GM18526 (cell line): ENCODE results near the gene ELFN1.

Experiments used
- POLR2A ChIP-seq: IDR thresholded peaks from 3 replicates; pipeline ENCODE4 v1.6.1; 2011; ENCODE audit not compliant: insufficient read length; ENCODE audit errors: extremely low read depth

ELFN1 gene

DNA sequence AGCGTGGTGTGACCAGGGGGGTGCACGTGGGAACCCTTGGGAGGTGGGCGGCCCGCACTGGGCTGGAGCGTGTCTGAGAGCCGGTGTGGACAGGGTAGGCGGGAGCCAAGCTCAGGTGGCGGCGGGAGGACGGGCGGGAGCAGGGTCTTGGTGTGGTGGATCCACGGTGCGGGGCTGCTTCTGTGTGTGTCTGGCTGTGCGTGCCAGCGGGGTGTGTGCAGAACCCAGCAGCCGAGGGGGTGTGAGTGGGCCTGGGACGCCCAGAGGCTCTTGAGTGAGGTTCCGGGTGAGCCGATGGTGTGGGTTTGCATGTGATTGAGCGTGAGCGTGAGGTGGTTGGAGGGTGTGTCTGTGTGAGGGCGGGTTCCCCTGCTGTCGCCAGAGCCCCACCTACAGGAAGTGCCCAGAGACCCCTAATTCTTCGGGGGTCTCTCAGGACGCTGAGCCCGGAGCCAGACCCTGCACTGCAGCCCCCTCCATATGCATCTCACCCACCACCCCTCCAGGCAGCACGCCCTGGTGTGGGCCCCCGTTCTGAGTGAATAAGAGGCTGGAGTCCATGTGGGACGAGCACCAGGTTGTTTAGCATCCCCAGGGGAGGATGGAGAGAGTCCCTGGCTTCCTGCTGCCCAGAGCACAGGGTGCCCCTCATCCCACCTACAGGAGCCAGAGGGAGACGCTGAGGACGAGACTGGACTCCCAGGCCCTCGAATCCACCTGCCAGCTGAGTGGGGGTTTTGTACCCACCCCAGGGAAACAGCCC, 78.2 kb downstream of the ELFN1 start:
- TF ChIP-seq POLR2A: no peak

DNA sequence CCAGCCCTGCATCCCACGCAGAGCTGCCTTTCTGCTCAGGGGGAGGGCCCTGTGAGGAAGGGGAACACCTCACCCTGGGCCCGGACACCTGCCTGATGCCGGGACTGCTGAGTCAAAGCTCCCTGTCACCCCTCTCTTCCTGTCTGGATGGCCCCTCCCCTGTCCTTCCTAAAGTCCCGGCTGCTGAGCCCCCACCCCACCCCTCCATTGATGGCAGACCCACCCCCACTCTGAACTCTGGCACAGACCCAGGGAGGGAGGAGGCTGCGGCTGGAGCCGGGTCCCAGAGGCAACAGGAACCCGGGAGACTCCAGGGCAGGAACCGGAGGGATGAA, 78.7 kb downstream of the ELFN1 start:
- TF ChIP-seq POLR2A: no peak

DNA sequence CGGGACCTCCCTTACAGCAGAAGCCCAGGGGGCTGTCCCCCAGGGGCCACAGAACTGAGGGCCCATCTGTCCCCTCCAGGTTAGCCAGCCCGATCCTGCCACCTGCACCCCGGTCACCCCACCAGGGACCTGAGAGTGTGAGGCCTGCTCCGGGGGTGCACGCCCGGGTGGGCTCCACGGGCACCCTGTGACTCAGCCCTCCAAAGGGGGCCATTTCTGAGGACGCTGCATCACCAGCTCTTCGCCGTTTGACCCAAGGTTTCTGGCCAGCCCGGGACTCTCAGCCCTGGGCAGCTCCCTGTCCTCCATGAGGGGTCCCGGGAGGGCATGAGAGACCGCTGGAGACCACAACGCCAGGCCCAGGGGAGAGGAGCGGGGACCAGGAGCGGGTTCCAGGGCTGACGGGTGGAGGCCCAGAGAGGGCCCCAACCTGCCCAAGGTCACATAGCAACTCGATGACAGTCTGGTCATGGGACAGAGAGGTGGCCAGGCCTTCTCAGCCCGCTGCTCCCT, 79.3 kb downstream of the ELFN1 start:
- TF ChIP-seq POLR2A: no peak

DNA sequence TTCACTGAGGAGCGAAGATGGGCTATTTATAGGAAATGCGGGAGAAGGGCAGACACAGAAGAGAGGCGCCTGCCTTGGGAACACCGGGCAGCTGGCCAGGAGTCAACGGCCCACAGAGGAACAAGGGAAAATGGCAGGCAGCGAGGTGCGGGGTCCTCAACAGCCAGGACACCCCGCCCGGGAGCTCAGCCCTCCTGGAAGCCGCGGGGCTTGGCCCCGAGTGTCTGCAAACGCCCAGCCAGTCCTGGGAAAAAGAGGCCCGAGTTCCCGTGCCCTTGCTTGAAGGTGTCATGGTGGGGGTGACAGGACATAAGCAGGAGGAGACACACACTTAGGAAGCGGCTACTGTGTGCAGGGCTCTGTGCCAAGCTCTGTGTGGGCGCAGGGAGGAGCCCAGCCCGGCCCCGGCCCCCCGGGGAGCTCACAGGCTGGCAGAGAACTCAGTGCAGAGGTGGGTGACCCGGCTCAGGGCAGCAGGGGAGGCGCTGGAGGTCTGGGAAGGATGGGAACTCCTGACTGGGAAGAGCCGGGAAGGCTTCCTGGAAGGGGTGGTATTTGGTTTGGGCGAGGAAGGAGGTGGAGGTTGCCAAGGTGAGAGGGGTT, 79.9 kb downstream of the ELFN1 start:
- no peak for TF ChIP-seq POLR2A

DNA sequence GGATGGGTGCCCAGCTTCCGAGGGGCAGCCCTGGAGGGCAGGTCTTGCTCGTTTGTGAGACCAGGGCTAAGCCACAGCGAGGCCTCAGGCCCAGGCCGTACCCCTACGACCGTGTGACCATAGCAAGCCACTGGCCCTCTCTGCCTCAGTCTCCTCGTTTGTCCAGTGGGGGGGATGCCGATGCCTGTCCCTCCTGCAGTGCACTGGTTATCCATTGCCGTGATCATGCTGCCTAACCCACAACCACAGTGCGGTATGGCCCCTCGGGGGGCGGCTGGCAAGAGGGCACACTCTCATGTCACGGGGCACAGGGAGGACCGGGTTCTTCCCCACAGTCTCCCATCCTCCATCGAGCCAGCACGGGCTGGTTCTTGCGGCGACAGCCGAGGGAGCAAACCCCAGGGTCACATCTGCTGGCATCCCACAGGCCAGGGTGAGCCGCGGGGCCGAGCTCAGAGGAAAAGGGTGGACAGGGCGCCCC, 80.5 kb downstream of the ELFN1 start:
- no peak for TF ChIP-seq POLR2A

DNA sequence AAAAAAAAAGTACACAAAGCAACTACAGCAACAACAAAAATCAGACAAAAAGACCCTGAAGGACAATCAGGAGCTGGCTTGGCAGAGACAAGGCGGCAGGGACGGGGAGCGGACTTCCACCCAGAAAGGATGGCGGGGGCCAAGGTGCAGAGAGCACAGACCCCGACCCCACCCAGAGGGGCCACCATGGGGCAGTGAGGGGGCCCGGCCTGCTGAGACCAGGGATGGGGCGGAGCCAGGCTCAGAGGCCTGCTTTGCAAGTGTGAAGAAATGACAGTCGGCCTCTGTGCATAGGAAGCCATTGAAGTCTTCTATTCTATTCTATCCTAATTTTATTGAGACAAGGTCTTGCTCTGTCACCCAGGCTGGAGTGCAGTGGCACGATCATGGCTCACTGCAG, 82.0 kb downstream of the ELFN1 start:
- no peak for TF ChIP-seq POLR2A

DNA sequence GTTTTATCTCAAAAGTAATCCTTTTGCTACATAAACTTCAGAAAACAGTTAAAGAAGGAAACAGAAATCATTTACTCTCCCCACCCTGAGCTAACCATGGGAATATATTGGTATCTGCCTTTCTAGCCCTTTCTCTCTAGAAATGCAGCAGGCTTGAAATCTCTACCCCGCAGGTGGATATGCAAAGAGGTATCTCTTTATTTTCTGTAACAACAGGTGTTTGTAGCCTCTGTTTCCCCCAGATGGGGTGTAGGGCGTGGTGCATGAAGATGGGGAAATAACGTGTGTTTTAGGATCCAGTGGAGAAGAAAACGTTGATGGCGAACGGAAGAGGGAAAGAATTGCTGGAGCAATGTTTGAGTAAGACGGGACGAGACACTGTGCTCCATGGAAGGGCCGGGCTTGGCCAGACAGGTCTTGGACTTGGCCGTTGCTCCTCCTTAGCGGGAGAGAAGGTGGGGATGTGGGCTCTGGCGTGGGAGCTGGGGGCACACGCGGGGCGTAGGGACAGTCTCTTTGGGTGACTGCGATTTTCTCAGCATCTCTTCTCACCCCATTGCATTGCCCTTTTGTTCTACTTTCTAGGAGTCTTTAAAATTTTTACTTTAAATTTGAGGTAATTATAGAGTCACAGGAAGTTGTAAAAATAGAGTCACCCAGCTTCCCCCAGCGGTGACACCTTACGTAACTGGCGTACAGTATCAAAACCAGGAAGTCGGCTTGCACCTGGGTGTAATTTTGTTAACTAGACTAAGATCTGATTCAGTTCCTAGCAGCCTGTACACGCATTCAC, 82.9 kb downstream of the ELFN1 start:
- no peak for TF ChIP-seq POLR2A

DNA sequence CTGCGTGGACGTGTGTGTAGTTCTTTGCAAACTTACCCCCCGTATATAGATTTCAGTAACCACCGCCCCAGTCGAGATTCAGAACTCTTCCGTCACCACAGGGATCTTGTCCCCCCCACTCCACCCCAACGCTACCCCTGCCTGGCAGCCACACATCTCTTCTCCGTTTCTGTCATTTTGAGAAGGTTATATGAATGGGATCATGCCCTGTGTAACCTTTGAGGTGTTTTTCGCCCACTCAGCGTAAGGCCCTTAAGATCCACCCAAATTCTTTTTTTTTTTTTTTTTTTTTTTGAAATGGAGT, 83.4 kb downstream of the ELFN1 start:
- TF ChIP-seq POLR2A: no peak

DNA sequence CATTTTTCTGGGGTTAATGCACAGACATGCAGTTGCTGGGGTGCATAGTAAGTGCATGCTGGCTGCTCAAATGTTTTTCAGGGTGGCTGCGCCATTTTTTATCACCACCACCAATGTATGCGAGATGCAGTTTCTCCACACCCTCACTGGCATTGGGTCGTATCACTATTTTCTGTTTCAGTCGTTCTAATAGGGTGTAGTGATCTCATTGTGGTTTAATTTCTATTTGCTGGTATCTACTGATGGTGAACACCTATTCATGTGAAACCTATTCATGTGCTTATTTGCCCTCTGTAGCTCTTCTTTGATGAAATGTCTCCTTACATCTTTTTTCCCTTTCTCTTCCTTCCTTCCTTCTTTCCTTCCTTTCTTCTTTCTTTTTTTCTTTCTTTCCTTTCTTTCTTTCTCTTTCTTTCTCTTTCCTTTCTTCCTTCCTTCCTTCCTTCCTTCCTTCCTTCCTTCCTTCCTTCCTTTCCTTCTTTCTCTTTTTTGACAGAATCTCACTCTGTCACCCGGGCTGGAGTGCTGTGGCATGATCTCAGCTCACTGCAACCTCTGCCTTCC, 84.3 kb downstream of the ELFN1 start:
- TF ChIP-seq POLR2A: no peak

DNA sequence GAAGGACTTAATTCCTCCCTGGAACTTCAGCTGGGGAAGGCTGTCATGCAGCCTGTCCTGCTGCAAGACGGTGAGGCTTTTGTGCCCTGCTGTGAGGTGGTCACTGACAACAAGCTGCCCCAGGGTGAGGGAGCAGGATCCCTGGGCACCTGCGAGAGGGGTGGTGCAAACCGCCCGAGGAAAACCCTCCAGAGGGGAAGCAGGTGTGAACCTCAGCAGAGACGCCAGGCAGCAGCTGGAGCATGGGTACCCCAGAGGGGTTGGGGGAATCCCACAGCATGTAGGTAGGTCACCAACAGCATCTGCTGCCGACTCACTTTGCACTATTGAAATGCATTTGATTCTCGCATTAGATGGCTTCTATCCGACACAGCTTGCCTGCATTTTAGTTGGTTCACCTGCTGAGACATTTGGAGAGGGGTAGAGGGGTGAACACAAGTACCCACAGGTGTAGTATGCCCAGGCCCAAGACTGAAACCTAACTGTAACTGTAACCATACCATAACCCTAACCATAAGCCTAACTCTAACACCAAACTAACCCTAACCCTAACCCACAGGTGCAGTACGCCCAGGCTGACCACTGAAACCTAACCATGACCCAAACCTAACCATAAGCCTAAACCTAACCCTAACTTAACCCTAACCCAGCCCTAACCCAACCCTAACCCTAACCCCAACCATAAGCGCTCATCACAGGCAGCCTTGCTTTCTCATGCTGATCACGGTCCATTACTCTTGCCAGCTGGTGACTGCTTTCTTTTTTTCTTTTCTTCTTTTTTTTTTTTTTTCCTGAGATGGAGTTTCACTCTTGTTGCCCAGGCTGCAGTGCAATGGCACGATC, 85.9 kb downstream of the ELFN1 start:
- no peak for TF ChIP-seq POLR2A

DNA sequence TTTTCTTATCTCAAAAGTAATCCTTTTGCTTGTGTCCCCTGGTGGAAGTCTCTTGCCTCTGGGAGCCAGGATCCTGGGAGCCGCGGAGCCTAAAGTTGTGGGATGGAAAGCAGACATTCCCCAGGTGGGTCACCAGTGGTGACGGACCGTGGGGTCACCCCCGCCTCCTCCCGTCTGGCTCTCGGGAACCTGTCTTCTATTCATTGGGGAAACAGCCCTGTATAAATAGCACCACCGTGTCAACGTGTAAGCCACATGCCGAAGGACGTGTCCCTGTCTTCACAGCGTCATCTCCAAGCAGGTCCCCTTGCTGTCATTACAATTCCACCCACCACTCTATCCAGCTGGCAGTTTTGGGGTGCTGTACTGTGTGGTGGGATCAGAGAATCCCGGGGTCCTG, 87.5 kb downstream of the ELFN1 start:
- no peak for TF ChIP-seq POLR2A

DNA sequence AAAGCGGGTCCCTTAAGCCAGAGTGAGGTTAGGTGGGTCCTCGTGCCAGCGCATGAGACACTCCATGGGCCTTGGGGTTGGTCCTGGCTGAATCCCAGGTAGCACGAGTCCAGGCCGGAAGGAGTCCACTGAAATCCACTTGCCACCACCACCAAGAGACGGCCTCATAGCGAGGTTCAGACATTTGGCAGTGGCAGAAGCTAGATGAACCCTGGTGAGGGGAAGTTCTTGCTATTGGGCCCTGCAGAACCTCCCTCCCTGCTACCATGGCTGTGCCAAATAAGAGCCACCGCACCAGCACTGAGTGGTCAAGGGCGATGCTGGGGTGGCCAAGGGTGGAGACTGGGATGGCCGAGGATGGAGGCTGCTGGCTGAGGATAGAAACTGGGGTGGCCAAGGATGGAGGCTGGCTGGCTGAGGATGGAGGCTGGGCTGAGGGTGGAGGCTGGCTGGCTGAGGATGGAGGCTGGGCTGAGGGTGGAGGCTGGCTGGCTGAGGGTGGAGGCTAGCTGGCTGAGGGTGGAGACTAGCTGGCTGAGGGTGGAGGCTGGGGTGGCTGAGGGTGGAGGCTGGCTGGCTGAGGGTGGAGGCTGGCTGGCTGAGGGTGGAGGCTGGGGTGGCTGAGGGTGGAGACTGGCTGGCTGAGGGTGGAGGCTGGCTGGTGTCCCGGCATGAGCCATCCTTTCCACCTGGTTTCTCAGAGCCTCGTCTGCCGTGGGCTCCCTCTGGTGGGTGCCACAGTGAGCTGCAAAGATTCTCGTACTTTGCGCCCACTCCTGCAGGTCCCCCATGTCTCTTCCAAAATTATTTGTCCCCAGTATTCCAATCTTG, 88.2 kb downstream of the ELFN1 start:
- no peak for TF ChIP-seq POLR2A

DNA sequence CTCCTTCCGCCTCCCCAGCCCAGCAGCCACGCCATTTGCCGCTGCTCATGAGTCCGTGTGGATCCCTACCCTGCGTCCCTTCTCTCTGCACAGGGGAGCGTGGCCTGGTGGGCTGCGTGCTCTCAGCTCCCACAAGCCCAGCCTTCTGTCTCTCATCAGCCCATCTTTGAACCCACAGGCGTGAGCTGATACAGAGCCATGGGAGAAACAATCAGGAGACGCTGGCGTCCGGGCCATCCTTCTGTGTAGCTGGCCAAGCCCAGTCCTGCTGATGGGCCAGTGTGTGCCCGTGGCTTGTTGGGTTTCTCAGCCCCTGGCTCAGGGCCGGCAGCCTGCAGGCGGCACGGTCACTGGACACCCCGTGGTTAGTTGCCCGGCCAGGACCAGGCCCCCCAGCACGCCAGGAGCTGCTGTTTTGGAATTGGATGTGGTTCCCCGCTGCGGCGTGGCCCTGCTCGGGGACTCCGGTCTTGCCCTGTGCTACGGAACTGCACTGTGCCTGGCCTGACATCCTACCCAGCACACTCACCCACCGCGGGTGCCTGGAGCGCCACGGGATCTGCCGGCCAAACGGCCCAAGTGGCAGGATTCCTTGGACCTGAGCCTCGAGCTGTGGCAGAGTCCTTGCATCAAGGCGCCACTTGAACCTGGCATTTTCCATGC, 88.9 kb downstream of the ELFN1 start:
- no peak for TF ChIP-seq POLR2A

DNA sequence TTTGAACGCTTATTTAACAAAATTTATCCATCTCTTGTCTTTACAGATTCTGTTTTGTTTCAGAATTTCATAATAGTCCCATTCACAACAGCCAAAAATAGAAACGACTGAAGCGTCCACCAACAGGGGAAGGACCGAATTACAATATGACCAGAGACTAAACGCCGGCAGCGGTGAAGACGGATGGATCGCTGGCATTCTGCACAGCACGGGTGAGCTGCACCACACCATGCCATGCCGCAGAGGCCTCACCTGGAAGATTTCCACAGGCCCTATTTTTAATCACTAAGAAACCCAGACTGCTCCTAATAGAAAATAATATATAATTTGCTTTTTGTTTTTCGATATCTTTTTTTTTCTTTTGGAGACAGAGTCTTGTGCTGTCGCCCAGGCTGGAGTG, 91.0 kb downstream of the ELFN1 start:
- no peak for TF ChIP-seq POLR2A
